Measurements from ENCODE around the gene SSBP4. TPM values are rescaled to one million over a fixed set of nuclear protein-coding genes. Genes with fewer than 3 reads are reported as not detected.

The SSBP4 gene
- polyA plus RNA-seq, 1 of the 3 experiments (the other 2 are of a cell fraction) = 24.9 TPM

GRCh38 chr19:18461471-18461870 is 42.3 kb downstream of the SSBP4 start (continued):
- TF ChIP-seq MEF2A (IDR thresholded peaks at IDR 0.05; ENCODE audit: borderline replicate concordance, low read depth) = no peak
- no peak for TF ChIP-seq YY1 (IDR thresholded peaks at IDR 0.05; ENCODE audit: low read depth)

DNA sequence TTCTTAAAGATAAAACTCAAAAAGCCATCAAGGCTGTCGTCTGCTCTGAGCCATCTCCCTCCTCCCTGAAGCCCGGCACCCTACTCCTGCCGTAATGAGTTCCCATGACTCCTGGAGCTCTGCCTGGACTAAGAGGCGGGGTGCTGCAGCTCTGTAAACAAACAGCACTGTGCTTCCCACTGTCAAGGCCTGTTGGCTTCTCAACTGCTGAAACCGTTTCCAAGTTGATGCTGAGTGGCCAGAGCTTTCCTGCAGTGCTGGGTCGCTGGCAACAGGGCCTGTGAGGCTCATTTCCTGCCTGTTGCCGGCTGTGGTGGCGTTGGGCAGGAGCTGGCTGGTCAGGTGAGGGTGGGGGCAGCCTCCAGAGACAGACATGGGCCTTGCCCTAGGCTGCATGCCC is 45.4 kb downstream of the SSBP4 start:
- Histone ChIP-seq H3K4me1 (ENCODE audit: control insufficient read depth in 1 of 2, insufficient read depth in 2 of 2, low read depth in 1 of 2, low read length in 1 of 2) (peaks cover 11 to 14% of the 10 kb centered on the region in 2 experiments; a peak in 3 of 4 replicates), H3K27me3 (ENCODE audit: insufficient read depth) (no peaks in the 10 kb centered on the region), H3K4me3 (ENCODE audit: low read depth in 2 of 2, low read length in 1 of 2) (no peak overlapping the region), H3K4me2 (no peak overlapping the region), H3K27ac (ENCODE audit: low read depth in 2 of 2, low read length in 1 of 2) (no peak overlapping the region), H4K20me1 (ENCODE audit: insufficient read depth) (peaks cover 55% of the 10 kb centered on the region), H3K9me3 (no peaks in the 10 kb centered on the region), H2AFZ (ENCODE audit: low read depth) (no peak overlapping the region), H3K9ac (no peak overlapping the region), H3K9me2 (no peaks in the 10 kb centered on the region), H3F3A (replicated peaks; ENCODE audit: insufficient read depth) (peaks cover 9% of the 10 kb centered on the region), H3K79me2 (ENCODE audit: insufficient read depth) (peaks cover 17% of the 10 kb centered on the region; the same call in 1 of the 2 replicates), H3K36me3 (replicated peaks in 1 of 2; ENCODE audit: control insufficient read depth in 1 of 2, insufficient read depth in 2 of 2, low read length in 1 of 2) (peaks cover 0 to 8% of the 10 kb centered on the region in 2 experiments)
- ChIA-PET CTCF (interaction anchor here (1.3 to 8.1 kb wide), 4 partner anchors 14 to 55 kb away, joined by 3 to 215 read pairs (median 6); no protein-coding TSS in a partner anchor), POLR2A (interaction anchor here (1.2 kb wide), 1 partner anchor 14 kb away, joined by 3 read pairs; no protein-coding TSS in a partner anchor)
- 63% methylated on average over 8 of the region's 8 CpGs for WGBS (ENCODE audit: low lambda C conversion rate)
- no peak for DNase-seq
- TF ChIP-seq MXI1 (IDR thresholded peaks at IDR 0.05; ENCODE audit: low read depth, low read length) (no peak), GATA2 (CRISPR knock-in tag; IDR thresholded peaks at IDR 0.05) (no peak), MEF2A (IDR thresholded peaks at IDR 0.05; ENCODE audit: borderline replicate concordance, low read depth) (no peak), TEAD4 (IDR thresholded peaks at IDR 0.05; ENCODE audit: borderline replicate concordance, insufficient read depth) (no peak), RXRA (IDR thresholded peaks at IDR 0.05; ENCODE audit: borderline replicate concordance, low read depth) (no peak), FOSL2 (IDR thresholded peaks at IDR 0.05; ENCODE audit: borderline replicate concordance, low read depth) (no peak), POLR2AphosphoS5 (IDR thresholded peaks at IDR 0.05; ENCODE audit: low read depth, low read length) (no peak), REST (IDR thresholded peaks at IDR 0.05; ENCODE audit: low read depth, low read length) (no peak), JUND (IDR thresholded peaks at IDR 0.05) (no peak), SIN3A (IDR thresholded peaks at IDR 0.05; ENCODE audit: borderline replicate concordance, low read depth, low read length) (no peak), CHD2 (IDR thresholded peaks at IDR 0.05; ENCODE audit: low read length, partially characterized antibody) (no peak), TAF1 (IDR thresholded peaks at IDR 0.05; ENCODE audit: borderline replicate concordance, low read depth, low read length) (no peak), NRF1 (IDR thresholded peaks at IDR 0.05; ENCODE audit: low read depth, low read length) (no peak), GABPA (IDR thresholded peaks at IDR 0.05; ENCODE audit: low read depth) (no peak), TCF12 (IDR thresholded peaks at IDR 0.05) (no peak), RCOR1 (IDR thresholded peaks at IDR 0.05; ENCODE audit: low read length) (no peak), USF2 (IDR thresholded peaks at IDR 0.05; ENCODE audit: borderline replicate concordance, low read depth, low read length) (no peak)
- TF ChIP-seq, protein P1, sequence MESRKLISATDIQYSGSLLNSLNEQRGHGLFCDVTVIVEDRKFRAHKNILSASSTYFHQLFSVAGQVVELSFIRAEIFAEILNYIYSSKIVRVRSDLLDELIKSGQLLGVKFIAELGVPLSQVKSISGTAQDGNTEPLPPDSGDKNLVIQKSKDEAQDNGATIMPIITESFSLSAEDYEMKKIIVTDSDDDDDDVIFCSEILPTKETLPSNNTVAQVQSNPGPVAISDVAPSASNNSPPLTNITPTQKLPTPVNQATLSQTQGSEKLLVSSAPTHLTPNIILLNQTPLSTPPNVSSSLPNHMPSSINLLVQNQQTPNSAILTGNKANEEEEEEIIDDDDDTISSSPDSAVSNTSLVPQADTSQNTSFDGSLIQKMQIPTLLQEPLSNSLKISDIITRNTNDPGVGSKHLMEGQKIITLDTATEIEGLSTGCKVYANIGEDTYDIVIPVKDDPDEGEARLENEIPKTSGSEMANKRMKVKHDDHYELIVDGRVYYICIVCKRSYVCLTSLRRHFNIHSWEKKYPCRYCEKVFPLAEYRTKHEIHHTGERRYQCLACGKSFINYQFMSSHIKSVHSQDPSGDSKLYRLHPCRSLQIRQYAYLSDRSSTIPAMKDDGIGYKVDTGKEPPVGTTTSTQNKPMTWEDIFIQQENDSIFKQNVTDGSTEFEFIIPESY (IDR thresholded peaks at IDR 0.05; ENCODE audit: borderline replicate concordance, low read depth) = no peak
- TF ChIP-seq, protein P2, sequence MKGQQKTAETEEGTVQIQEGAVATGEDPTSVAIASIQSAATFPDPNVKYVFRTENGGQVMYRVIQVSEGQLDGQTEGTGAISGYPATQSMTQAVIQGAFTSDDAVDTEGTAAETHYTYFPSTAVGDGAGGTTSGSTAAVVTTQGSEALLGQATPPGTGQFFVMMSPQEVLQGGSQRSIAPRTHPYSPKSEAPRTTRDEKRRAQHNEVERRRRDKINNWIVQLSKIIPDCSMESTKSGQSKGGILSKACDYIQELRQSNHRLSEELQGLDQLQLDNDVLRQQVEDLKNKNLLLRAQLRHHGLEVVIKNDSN (IDR thresholded peaks at IDR 0.05; ENCODE audit: borderline replicate concordance, low read depth) = no peak
